Kidney epithelial cell (primary cell): ENCODE measurements around the gene SHLD3. TPM values are rescaled to one million over a fixed set of nuclear protein-coding genes. Genes with fewer than 3 reads are reported as not detected.
A peak's percentile ranks its signal among the peaks of the same experiment; 100 is the strongest.

Source experiments
- DNase-seq: peaks from one replicate; pipeline ENCODE4 v3.0.0-alpha.2; 2010; ENCODE audit warnings: low read depth
- H3K27me3 ChIP-seq: 2 replicates; pipeline ENCODE4 v1.6.0; 2011; ENCODE audit warnings: low read length; ENCODE audit not compliant: control insufficient read depth, insufficient read depth
- H3K36me3 ChIP-seq: 2 replicates; pipeline ENCODE4 v1.5.1; 2011; ENCODE audit warnings: low read length; ENCODE audit not compliant: control insufficient read depth, insufficient read depth
- H3K4me3 ChIP-seq: 2 replicates; pipeline ENCODE4 v1.5.1; 2011; ENCODE audit warnings: low read depth, mild to moderate bottlenecking, control low read depth, low read length
- total RNA-seq: library from RNA; depleted of rRNA; stranded (reverse); fragments of >200 nt; gene quantifications from 2 replicates; pipeline ENCODE4 v1.2.3, GENCODE V29; 2015
- TF ChIP-seq, protein P1 (sequence below): IDR thresholded peaks from 2 replicates; pipeline ENCODE4 v1.5.1; 2011; ENCODE audit warnings: mild to moderate bottlenecking, moderate library complexity, low read length, control low read depth, inconsistent platforms; ENCODE audit not compliant: insufficient read depth, poor library complexity, severe bottlenecking

Gene SHLD3
- total RNA-seq, 1 donor from 2014 or later = 3.1 TPM

DNA sequence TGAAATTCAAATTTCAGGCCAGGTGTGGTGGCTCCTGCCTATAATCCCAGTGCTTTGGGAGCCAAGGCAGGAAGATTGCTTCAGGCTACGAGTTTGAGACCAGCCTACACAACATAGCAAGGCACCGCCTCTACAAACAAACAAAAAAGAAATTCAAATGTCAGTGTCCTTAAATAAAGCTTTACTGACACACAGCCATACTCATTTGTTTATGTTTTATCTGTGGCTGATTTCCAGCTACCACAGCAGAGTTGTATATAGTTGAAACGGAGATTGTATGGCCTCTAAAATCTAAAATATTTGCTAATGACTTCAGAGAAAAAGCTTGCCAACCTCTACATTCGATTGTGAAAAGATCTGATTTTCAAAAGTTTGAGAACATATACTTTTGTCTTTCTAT, 15.4 kb downstream of the SHLD3 start:
- Histone ChIP-seq H3K4me3 (no peak overlapping the region), H3K36me3 (no peaks in the 10 kb centered on the region), H3K27me3 (no peaks in the 10 kb centered on the region)
- TF ChIP-seq, protein P1, sequence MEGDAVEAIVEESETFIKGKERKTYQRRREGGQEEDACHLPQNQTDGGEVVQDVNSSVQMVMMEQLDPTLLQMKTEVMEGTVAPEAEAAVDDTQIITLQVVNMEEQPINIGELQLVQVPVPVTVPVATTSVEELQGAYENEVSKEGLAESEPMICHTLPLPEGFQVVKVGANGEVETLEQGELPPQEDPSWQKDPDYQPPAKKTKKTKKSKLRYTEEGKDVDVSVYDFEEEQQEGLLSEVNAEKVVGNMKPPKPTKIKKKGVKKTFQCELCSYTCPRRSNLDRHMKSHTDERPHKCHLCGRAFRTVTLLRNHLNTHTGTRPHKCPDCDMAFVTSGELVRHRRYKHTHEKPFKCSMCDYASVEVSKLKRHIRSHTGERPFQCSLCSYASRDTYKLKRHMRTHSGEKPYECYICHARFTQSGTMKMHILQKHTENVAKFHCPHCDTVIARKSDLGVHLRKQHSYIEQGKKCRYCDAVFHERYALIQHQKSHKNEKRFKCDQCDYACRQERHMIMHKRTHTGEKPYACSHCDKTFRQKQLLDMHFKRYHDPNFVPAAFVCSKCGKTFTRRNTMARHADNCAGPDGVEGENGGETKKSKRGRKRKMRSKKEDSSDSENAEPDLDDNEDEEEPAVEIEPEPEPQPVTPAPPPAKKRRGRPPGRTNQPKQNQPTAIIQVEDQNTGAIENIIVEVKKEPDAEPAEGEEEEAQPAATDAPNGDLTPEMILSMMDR = no peak
- DNase-seq = no peak

DNA sequence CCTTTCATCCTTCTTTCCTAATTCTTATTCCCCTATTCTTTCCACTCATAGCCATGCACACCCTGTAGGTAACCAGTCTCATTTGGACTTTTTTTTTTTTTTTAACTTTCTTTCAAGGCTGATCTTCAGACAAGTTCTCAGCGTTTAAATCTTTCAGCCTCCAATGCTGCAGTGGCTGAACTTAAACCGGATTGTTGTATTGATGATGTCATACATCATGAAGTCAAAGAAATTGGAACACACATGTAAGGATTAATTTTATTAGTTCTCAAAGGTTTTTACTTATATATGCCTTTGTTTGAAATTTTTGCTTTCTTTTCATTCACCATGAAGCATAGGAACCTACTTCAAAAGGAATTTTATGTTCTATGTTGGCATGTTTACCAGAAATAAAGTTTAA, 22.1 kb downstream of the SHLD3 start:
- Histone ChIP-seq H3K4me3 (no peak overlapping the region), H3K27me3 (no peaks in the 10 kb centered on the region), H3K36me3 (no peaks in the 10 kb centered on the region)
- TF ChIP-seq, protein P1 = no peak
- DNase-seq = no peak

DNA sequence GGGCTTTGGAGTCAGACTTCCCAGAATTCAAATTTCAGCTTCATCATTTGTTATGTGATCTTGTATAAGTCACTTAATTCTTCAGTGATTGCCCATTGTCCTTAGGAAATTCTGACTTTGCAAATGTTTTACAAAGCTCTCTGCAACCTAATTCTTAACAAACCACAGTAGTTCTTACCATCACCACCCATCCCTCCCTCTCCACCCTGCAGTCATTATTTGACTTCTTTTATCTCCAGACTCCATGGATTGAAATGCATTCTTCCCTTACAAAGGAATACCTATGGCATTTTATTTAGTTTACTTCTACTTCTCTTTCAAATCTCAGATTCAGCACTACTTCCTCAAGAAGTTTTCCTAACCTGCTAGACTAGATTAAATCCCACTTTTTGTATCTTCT, 23.1 kb downstream of the SHLD3 start:
- no peak for DNase-seq
- TF ChIP-seq, protein P1 = no peak

DNA sequence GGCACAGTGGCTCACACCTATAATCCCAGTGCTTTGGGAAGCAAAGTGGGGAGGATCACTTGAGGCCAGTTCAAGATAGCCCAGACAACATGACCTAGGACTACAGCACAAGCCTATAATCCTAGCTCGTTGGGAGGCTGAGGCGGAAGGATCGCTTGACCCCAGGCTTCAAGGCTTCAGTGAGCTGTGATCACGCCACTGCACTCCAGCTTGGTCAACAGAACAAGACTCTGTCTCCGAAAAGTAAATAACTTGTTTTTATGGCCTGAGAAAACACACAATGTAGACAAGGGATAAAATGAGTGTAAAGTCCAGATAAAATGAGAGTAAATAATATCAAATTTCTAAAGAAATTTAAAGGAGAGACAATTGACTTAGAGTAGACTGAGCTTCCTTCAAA, 26.3 kb downstream of the SHLD3 start:
- TF ChIP-seq, protein P1 = no peak

More for the DNA sequence above, 23.1 kb downstream of the SHLD3 start:
- Histone ChIP-seq H3K4me3 (no peak overlapping the region), H3K36me3 (no peaks in the 10 kb centered on the region), H3K27me3 (no peaks in the 10 kb centered on the region)

DNA sequence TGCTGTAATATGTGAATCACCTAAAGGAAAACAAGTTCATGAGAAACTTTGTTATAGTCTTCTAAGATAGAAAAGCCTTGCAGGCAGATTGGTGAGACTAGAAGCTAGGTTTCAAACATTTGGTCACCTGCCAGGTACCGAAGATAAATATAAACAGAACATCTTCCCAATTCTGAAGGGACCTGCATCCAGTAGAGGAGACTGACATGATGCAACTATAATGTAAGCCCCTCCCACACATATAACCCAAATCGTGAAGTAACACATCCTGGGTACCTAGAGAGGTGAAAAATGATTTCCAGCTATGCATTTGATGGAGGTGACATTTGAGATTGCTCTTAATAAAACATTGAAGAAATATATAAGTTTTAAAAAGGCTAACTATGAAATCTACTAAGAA, 29.9 kb downstream of the SHLD3 start:
- no peak overlapping the region for H3K4me3 ChIP-seq
- TF ChIP-seq, protein P1 = no peak
- no peak for DNase-seq
- no peaks in the 10 kb centered on the region for H3K27me3 ChIP-seq
- no peaks in the 10 kb centered on the region for H3K36me3 ChIP-seq

More for the DNA sequence above, 26.3 kb downstream of the SHLD3 start:
- no peak overlapping the region for H3K4me3 ChIP-seq
- no peaks in the 10 kb centered on the region for H3K27me3 ChIP-seq
- no peaks in the 10 kb centered on the region for H3K36me3 ChIP-seq
- DNase-seq = no peak

DNA sequence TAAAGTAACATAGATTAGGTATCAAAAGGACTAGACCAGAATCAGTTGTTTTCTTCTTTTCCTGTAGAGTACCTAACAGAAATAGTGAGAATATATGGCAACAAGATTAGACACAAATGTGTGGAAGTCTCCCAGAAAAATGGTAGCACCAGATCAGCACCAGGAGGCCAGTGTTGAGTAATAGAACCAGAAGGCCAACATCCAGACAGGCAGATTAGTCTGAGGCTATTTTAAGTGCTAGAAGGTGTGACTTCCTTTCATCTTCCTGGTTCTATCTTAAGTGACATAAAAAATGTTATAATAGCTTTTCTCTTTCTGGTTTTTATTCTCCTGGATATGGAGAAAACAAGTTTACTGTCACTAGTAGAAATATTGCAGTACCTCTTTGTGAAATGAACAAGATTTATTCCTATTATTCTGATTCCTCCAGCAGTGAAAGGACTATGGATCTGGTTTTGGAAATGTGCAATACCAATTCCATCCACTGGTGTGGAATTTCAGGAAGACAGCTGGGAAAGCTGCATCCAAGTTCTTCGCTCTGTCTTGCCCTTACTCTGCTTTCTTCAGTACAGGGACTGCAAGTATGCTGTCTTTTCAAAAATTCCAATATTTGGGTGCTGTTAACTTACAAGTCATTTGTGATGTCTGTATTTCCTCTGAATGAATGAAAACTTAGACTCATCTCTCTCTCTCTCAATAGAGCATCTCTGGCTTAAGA, 39.1 kb downstream of the SHLD3 start:
- DNase-seq = no peak
- H3K4me3 ChIP-seq = no peak overlapping the region
- TF ChIP-seq, protein P1 = peak; percentile 45
- peaks cover 1% of the 10 kb centered on the region for H3K36me3 ChIP-seq
- H3K27me3 ChIP-seq = no peaks in the 10 kb centered on the region
